ENCODE measurements around the gene RHD.
A peak's percentile ranks its signal among the peaks of the same experiment; 100 is the strongest.
"Not testable (repeated sequence)": the region's sequence is repeated elsewhere in the genome, so short reads cannot be mapped to it uniquely, and the experiment has no call there.

Gene RHD

DNA sequence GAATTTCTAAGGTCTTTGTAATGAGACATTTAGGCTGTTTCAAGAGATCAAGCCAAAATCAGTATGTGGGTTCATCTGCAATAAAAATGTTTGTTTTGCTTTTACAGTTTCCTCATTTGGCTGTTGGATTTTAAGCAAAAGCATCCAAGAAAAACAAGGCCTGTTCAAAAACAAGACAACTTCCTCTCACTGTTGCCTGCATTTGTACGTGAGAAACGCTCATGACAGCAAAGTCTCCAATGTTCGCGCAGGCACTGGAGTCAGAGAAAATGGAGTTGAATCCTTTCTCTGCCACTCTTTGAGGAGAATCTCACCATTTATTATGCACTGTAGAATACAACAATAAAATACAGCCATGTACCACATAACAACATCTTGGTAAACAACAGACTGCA, 56.5 kb downstream of the RHD start:
- H3K4me1 ChIP-seq (ENCODE audit: control insufficient read depth, insufficient read depth, low read depth, low read length); H3K4ac ChIP-seq (ENCODE audit: low read depth in 1 of 2, low read length in 2 of 2); H3K23ac ChIP-seq (ENCODE audit: low read length in 2 of 2); H4K8ac ChIP-seq (ENCODE audit: low read length); H3K27me3 ChIP-seq (ENCODE audit: control insufficient read depth in 1 of 2, insufficient read depth in 1 of 2, low read length in 2 of 2); H2BK120ac ChIP-seq (ENCODE audit: low read depth, low read length); H3K36me3 ChIP-seq (ENCODE audit: control insufficient read depth in 1 of 2, insufficient read depth in 2 of 2, low read depth in 1 of 2, low read length in 2 of 2); H3K9me3 ChIP-seq (ENCODE audit: control insufficient read depth, low read length); H2BK15ac ChIP-seq (ENCODE audit: low read depth, poor library complexity, severe bottlenecking); H3K9ac ChIP-seq (ENCODE audit: low read length); H2BK12ac ChIP-seq (ENCODE audit: low read length in 2 of 2); H3K14ac ChIP-seq (ENCODE audit: low read length in 2 of 2); H4K91ac ChIP-seq (ENCODE audit: low read length); H2AK5ac ChIP-seq (ENCODE audit: low read length, severe bottlenecking); DNase-seq; H2BK5ac ChIP-seq (ENCODE audit: low read depth, low read length, poor library complexity, severe bottlenecking); H3K79me1 ChIP-seq (replicated peaks; ENCODE audit: low read length, poor library complexity, severe bottlenecking); H3K4me3 ChIP-seq (ENCODE audit: insufficient read depth in 1 of 2, low read depth in 1 of 2, low read length in 2 of 2); H3K4me2 ChIP-seq (ENCODE audit: low read length, poor library complexity, severe bottlenecking); H3K18ac ChIP-seq (ENCODE audit: low read depth in 1 of 2, low read length in 2 of 2); H3K27ac ChIP-seq (ENCODE audit: low read length, poor library complexity, severe bottlenecking); H2AFZ ChIP-seq (ENCODE audit: low read depth, low read length): not testable (repeated sequence)
- WGBS = no CpG with 5 or more reads among the region's 4 CpGs

- not testable (repeated sequence) for H2BK5ac ChIP-seq (ENCODE audit: low read depth, low read length, poor library complexity, severe bottlenecking); H3K4me1 ChIP-seq (ENCODE audit: control insufficient read depth, insufficient read depth, low read depth, low read length); H2BK15ac ChIP-seq (ENCODE audit: low read depth, poor library complexity, severe bottlenecking); H3K14ac ChIP-seq (ENCODE audit: low read length in 2 of 2); H3K36me3 ChIP-seq (ENCODE audit: control insufficient read depth in 1 of 2, insufficient read depth in 2 of 2, low read depth in 1 of 2, low read length in 2 of 2); DNase-seq; H3K18ac ChIP-seq (ENCODE audit: low read depth in 1 of 2, low read length in 2 of 2); H2BK120ac ChIP-seq (ENCODE audit: low read depth, low read length); H2AK5ac ChIP-seq (ENCODE audit: low read length, severe bottlenecking); H3K27ac ChIP-seq (ENCODE audit: low read length, poor library complexity, severe bottlenecking); H2BK12ac ChIP-seq (ENCODE audit: low read length in 2 of 2); H3K4me3 ChIP-seq (ENCODE audit: insufficient read depth in 1 of 2, low read depth in 1 of 2, low read length in 2 of 2); H3K9me3 ChIP-seq (ENCODE audit: control insufficient read depth, low read length); H3K23ac ChIP-seq (ENCODE audit: low read length in 2 of 2); H4K8ac ChIP-seq (ENCODE audit: low read length); H4K91ac ChIP-seq (ENCODE audit: low read length); H3K79me1 ChIP-seq (replicated peaks; ENCODE audit: low read length, poor library complexity, severe bottlenecking); H3K9ac ChIP-seq (ENCODE audit: low read length); H2AFZ ChIP-seq (ENCODE audit: low read depth, low read length); H3K27me3 ChIP-seq (ENCODE audit: control insufficient read depth in 1 of 2, insufficient read depth in 1 of 2, low read length in 2 of 2); H3K4ac ChIP-seq (ENCODE audit: low read depth in 1 of 2, low read length in 2 of 2); H3K4me2 ChIP-seq (ENCODE audit: low read length, poor library complexity, severe bottlenecking)
- WGBS = 89% methylated on average over 5 of the region's 5 CpGs
Observed at GRCh38 chr1:25329336-25329735, 57.0 kb downstream of the RHD start.

- no CpG with 5 or more reads among the region's 5 CpGs for WGBS
- H4K91ac ChIP-seq (ENCODE audit: low read length); H3K4me3 ChIP-seq (ENCODE audit: insufficient read depth in 1 of 2, low read depth in 1 of 2, low read length in 2 of 2); H3K14ac ChIP-seq (ENCODE audit: low read length in 2 of 2); H3K18ac ChIP-seq (ENCODE audit: low read depth in 1 of 2, low read length in 2 of 2); H3K36me3 ChIP-seq (ENCODE audit: control insufficient read depth in 1 of 2, insufficient read depth in 2 of 2, low read depth in 1 of 2, low read length in 2 of 2); H3K4me1 ChIP-seq (ENCODE audit: control insufficient read depth, insufficient read depth, low read depth, low read length); H3K27ac ChIP-seq (ENCODE audit: low read length, poor library complexity, severe bottlenecking); H3K9me3 ChIP-seq (ENCODE audit: control insufficient read depth, low read length); H2AK5ac ChIP-seq (ENCODE audit: low read length, severe bottlenecking); H2AFZ ChIP-seq (ENCODE audit: low read depth, low read length); H3K4me2 ChIP-seq (ENCODE audit: low read length, poor library complexity, severe bottlenecking); H2BK5ac ChIP-seq (ENCODE audit: low read depth, low read length, poor library complexity, severe bottlenecking); H2BK120ac ChIP-seq (ENCODE audit: low read depth, low read length); H3K79me1 ChIP-seq (replicated peaks; ENCODE audit: low read length, poor library complexity, severe bottlenecking); H2BK12ac ChIP-seq (ENCODE audit: low read length in 2 of 2); H2BK15ac ChIP-seq (ENCODE audit: low read depth, poor library complexity, severe bottlenecking); H3K4ac ChIP-seq (ENCODE audit: low read depth in 1 of 2, low read length in 2 of 2); H3K27me3 ChIP-seq (ENCODE audit: control insufficient read depth in 1 of 2, insufficient read depth in 1 of 2, low read length in 2 of 2); H3K23ac ChIP-seq (ENCODE audit: low read length in 2 of 2): not testable (repeated sequence)
- DNase-seq = peak; percentile 81
- Histone ChIP-seq H3K9ac (ENCODE audit: low read length) (peak overlapping the region; percentile 51), H4K8ac (ENCODE audit: low read length) (peak overlapping the region; percentile 28)
Observed at GRCh38 chr1:25329950-25330349, 57.6 kb downstream of the RHD start.

DNA sequence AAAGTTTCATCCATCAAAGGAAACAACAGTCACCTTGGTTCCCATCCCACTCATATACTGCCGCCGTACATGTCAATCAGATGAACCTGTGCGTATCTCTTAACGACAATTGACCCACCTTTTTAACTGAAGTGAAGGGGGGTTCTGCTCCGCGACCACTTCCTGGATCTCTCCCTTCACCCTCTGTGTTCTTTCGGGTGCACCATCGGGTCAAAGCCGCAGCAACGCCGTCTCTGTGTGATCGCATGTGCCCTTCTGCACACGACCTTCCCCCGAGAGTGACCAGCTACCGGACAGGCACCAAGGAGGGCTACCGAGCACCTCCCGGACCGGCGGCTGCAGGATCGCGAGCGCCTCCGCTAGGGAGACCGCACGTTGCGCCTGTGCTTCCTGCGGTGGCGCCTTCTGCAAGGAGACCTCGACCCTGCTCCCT, 64.6 kb downstream of the RHD start:
- not testable (repeated sequence) for H3K9me3 ChIP-seq (ENCODE audit: control insufficient read depth, low read length); H2BK120ac ChIP-seq (ENCODE audit: low read depth, low read length)
- 0% methylated on average over 8 of the region's 29 CpGs for WGBS

More for the DNA sequence above, 64.6 kb downstream of the RHD start:
- not testable (repeated sequence) for H3K79me1 ChIP-seq (replicated peaks; ENCODE audit: low read length, poor library complexity, severe bottlenecking); H3K27me3 ChIP-seq (ENCODE audit: control insufficient read depth in 1 of 2, insufficient read depth in 1 of 2, low read length in 2 of 2); H3K4me1 ChIP-seq (ENCODE audit: control insufficient read depth, insufficient read depth, low read depth, low read length); H2BK15ac ChIP-seq (ENCODE audit: low read depth, poor library complexity, severe bottlenecking); H2BK12ac ChIP-seq (ENCODE audit: low read length in 2 of 2); H3K27ac ChIP-seq (ENCODE audit: low read length, poor library complexity, severe bottlenecking); H3K36me3 ChIP-seq (ENCODE audit: control insufficient read depth in 1 of 2, insufficient read depth in 2 of 2, low read depth in 1 of 2, low read length in 2 of 2); H2AK5ac ChIP-seq (ENCODE audit: low read length, severe bottlenecking); H3K4ac ChIP-seq (ENCODE audit: low read depth in 1 of 2, low read length in 2 of 2); H4K91ac ChIP-seq (ENCODE audit: low read length); H4K8ac ChIP-seq (ENCODE audit: low read length); H3K14ac ChIP-seq (ENCODE audit: low read length in 2 of 2); H2BK5ac ChIP-seq (ENCODE audit: low read depth, low read length, poor library complexity, severe bottlenecking)
- H3K4me2 ChIP-seq (ENCODE audit: low read length, poor library complexity, severe bottlenecking) = peak overlapping the region; percentile 46
- peak overlapping the region in 1 of 2 experiments; percentile 84 for H3K18ac ChIP-seq (ENCODE audit: low read depth in 1 of 2, low read length in 2 of 2)
- H3K9ac ChIP-seq (ENCODE audit: low read length) = peak overlapping the region; percentile 81
- peak overlapping the region; percentile 65 to 86 for H3K4me3 ChIP-seq (ENCODE audit: insufficient read depth in 1 of 2, low read depth in 1 of 2, low read length in 2 of 2)
- peak; percentile 11 for DNase-seq
- H2AFZ ChIP-seq (ENCODE audit: low read depth, low read length) = peak overlapping the region; percentile 53
- peak overlapping the region in 1 of 2 experiments; percentile 89 for H3K23ac ChIP-seq (ENCODE audit: low read length in 2 of 2)
